GM18526 (cell line): ENCODE results near the gene TWIST2.

ENCODE experiments used
- POLR2A ChIP-seq: IDR thresholded peaks from 3 replicates; pipeline ENCODE4 v1.6.1; 2011; ENCODE audit not compliant: insufficient read length; ENCODE audit errors: extremely low read depth

The TWIST2 gene

DNA sequence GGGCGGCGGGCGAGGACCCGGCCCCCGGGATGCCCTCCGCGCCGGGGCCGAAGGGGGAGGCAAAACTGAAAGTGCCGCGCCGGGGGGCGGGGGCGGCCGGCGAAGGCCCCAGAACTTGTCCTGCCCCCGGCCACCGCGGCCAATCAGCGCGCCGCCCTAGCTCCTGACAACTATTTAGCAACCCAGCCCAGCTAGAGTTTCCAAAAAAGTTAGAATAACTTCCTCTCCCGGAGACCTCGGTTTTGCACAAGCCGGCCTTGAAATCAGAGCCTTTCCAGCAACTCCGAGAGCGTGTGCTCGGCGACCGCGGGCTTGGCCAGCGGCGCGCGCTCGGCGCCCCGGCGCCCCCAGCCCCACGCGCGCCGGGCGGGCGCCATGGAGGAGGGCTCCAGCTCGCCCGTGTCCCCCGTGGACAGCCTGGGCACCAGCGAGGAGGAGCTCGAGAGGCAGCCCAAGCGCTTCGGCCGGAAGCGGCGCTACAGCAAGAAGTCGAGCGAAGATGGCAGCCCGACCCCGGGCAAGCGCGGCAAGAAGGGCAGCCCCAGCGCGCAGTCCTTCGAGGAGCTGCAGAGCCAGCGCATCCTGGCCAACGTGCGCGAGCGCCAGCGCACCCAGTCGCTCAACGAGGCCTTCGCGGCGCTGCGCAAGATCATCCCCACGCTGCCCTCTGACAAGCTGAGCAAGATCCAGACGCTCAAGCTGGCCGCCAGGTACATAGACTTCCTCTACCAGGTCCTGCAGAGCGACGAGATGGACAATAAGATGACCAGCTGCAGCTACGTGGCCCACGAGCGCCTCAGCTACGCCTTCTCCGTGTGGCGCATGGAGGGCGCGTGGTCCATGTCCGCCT, at the start of gene TWIST2:
TWIST2 (plus strand) TSS at position 245 of the 850 bp plus-strand sequence; CDS start at position 376, 131 bp downstream.
- TF ChIP-seq POLR2A, result no peak

DNA sequence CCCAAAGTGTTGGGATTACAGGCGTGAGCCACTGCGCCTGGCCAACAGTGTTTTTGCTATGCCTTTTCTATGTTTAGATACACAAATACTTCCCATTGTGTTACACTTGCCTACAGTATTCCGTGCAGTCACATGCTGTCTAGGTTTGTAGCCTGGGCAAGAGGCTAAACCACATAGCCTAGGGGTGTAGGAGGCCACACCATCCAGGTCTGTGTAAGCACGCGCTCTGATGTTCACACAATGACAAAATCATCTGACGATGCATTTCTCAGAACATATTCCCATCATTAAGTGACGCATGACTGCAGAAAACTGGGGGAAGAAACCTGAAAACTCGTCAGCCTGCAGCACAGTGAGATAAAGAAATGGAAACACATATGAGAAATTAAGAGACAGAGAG, 46.1 kb upstream of the TWIST2 start:
- no peak for TF ChIP-seq POLR2A

GRCh38 chr2:238802957-238803356, 44.9 kb upstream of the TWIST2 start:
- no peak for TF ChIP-seq POLR2A

- no peak for TF ChIP-seq POLR2A
Observed at GRCh38 chr2:238803996-238804870, 43.7 kb upstream of the TWIST2 start.

DNA sequence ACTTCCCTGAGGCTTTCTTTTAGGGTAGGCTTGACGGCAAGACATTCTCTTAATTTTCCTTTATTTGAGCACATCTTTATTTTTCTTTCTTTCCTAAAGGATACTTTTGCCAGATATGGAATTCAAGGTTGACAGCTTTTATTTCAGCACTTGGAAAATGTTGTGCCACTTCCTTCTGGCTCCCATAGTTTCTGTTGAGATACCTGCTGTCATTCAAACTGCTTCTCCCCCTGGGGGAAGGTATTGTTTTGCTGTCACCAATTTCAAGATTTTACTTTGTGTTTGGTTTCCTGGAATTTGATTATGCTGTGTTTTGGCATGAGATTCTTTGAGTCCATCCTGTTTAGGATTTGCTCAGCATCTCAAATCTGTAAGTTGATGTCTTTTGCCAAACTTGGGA, 39.1 kb upstream of the TWIST2 start:
- no peak for TF ChIP-seq POLR2A

DNA sequence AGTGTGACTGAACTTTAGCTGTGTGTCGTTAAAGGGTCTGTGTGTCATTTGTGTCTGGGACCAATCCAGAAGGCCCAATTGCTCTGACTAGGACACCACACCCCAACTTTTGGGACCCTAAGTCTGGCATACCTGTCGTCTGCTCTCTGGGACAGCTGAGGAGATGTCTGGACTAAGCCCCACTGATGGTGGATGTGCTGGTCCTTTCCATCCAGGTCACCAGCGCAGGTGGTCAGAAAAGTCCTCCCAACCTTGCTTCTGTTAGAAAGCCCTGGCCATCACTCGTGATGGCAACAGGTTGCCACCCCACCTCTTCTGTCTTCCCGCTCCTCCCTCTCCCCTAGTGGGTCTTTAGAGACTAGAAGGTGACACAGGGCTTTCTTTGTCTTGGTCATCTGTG, 37.6 kb upstream of the TWIST2 start:
- TF ChIP-seq POLR2A, result no peak

- no peak for TF ChIP-seq POLR2A
Observed at GRCh38 chr2:238811293-238811692, 36.6 kb upstream of the TWIST2 start.

- TF ChIP-seq POLR2A, result no peak
Observed at GRCh38 chr2:238811759-238812158, 36.1 kb upstream of the TWIST2 start.

DNA sequence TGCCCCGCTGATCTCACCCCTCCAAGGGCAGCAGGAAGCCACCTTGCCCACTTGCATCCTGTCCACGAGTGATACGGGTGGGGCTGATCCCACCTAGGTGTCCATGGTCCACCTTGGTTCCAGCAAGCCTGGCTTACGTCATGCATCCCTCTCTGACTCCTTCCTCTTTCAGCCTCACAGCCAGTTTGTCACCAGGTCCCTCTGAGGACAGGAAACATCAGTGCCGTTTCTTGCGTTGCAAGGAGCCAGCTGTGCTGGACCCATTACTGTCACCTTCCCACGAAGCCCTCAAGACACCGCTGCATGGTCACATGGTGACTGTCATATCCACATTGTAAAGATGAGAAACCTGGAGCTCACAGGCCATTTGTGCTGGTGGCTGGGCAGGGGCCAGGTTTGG, 34.8 kb upstream of the TWIST2 start:
- no peak for TF ChIP-seq POLR2A

- no peak for TF ChIP-seq POLR2A
Observed at GRCh38 chr2:238814815-238815214, 33.1 kb upstream of the TWIST2 start.

- no peak for TF ChIP-seq POLR2A
Observed at GRCh38 chr2:238816291-238816690, 31.6 kb upstream of the TWIST2 start.

DNA sequence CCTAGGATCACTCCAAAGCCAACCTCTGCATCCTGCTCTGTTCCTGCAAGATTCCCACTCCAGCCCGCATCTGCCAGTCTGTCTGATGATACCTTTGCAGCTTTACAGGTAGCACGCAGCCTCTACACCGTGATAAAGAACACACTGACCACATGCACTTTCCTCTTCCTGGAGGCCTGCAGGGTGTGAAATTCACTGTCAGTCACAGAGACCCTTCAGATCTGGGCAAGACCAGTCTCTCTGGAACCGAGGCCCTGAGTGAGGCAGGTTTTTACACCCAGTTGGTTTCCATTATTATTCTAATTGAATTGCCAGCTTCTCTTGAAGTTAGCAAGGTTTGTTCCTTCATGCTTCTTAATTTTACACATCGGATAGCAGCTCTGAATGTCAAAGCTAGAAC, 30.5 kb upstream of the TWIST2 start:
- TF ChIP-seq POLR2A, result no peak

- no peak for TF ChIP-seq POLR2A
Observed at GRCh38 chr2:238817891-238818290, 30.0 kb upstream of the TWIST2 start.

DNA sequence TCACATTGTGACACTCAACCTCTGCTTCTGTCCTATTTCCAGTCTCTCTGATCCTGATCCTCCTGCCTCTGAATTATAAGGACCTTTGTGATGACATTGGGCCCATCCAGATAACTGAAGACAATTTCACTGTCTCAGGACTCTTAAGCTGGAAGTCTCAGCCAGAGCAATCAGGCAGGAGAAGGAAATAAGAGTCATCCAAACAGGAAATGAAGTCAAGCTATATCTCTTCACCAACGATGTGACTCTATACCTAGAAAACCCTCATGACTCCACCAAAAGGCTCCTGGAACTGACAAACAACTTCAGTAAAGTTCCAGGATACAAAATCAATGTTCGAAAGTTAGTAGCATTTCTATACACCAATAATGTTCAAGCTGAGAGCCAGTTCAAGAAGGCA, 29.3 kb upstream of the TWIST2 start:
- TF ChIP-seq POLR2A, result no peak

GRCh38 chr2:238820197-238820596, 27.7 kb upstream of the TWIST2 start:
- TF ChIP-seq POLR2A, result no peak

DNA sequence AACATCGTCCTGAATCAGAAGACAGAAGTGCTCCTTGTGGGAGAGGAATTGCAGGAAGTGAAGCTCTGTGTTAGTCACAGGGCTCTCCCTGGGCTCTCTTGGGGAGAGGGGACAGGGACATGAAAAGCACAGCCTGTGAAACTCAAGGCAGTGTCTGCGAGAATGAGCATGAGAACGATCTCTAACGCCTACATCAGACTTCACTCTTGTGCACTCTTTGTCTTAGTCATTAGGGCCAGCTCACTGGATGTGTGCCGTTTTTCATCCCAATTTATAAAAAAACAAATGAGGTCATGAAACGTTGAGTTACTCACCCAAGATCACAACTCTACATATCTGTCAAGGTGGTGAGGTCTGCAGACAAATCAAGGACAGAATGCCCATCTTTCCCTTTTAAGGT, 27.0 kb upstream of the TWIST2 start:
- TF ChIP-seq POLR2A, result no peak
